Metanephros (tissue), 2 donors: ENCODE data around the gene RBM4B. TPM values are rescaled to one million over a fixed set of nuclear protein-coding genes. Genes with fewer than 3 reads are reported as not detected.

Experiments
- small RNA-seq: library from RNA; depleted of rRNA; stranded (forward); fragments of <200 nt; gene quantifications from one replicate; pipeline ENCODE3, GENCODE V24; 2014; ENCODE audit warnings: low replicate concordance
- total RNA-seq: library from RNA; depleted of rRNA; stranded (reverse); fragments of >200 nt; gene quantifications from one replicate; pipeline ENCODE4 v1.2.3, GENCODE V29; 2014

The RBM4B gene
- 40.8 TPM for total RNA-seq

GRCh38 chr11:66677599-66678375 lies at the start of gene RBM4B:
RBM4B (minus strand) TSS chr11:66677887; CDS start chr11:66677079, 808 bp downstream.

GRCh38 chr11:66638177-66639065 lies 39.3 kb downstream of the RBM4B start, which contains the start of gene RBM4:
RBM4 (plus strand) TSS chr11:66638703; CDS start chr11:66639712, 1,009 bp downstream.

GRCh38 chr11:66616379-66617154 lies 61.1 kb downstream of the RBM4B start, which contains the start of gene RBM14:
RBM14 (plus strand) TSS chr11:66616630; CDS start chr11:66616721, 91 bp downstream.

Small RNA genes lying within 50 kb of the gene (small RNA-seq; reads per million reads assigned to genes)
- gene RN7SL12P (not detected), gene RNU4-39P (not detected)

Other genes starting within 250 kb of the RBM4B start
- 40.3 TPM for gene MRPL11, start 239.0 kb downstream of the RBM4B start, total RNA-seq
- gene PELI3, start 211.0 kb downstream of the RBM4B start, total RNA-seq = 10.8 TPM
- gene DPP3, start 197.5 kb downstream of the RBM4B start, total RNA-seq = 25.6 TPM
- gene BBS1, start 167.3 kb downstream of the RBM4B start, total RNA-seq = 81.9 TPM
- gene ZDHHC24, start 131.8 kb downstream of the RBM4B start, total RNA-seq = 12.3 TPM
- 37.8 TPM for gene ACTN3, start 131.0 kb downstream of the RBM4B start, total RNA-seq
- gene CTSF, start 109.3 kb downstream of the RBM4B start, total RNA-seq = 79.2 TPM
- 0.23 TPM for gene CCDC87, start 84.8 kb downstream of the RBM4B start, total RNA-seq
- gene CCS, start 84.7 kb downstream of the RBM4B start, total RNA-seq = 35.4 TPM
- gene RBM14, start 61.3 kb downstream of the RBM4B start, total RNA-seq = 80.9 TPM
- gene RBM4, start 39.2 kb downstream of the RBM4B start, total RNA-seq = 164 TPM
- 99.8 TPM for gene SPTBN2, start 51.3 kb upstream of the RBM4B start, total RNA-seq
- gene RCE1, start 165.6 kb upstream of the RBM4B start, total RNA-seq = 22.7 TPM
- 23.4 TPM for gene LRFN4, start 179.2 kb upstream of the RBM4B start, total RNA-seq